HFFc6 (cell line): ENCODE data around the gene MBNL2. TPM values are rescaled to one million over a fixed set of nuclear protein-coding genes. Genes with fewer than 3 reads are reported as not detected.

Experiments used
- DNase-seq: peaks from one replicate; pipeline ENCODE4 v3.0.0-alpha.2; 2018
- H3K27ac Mint-ChIP-seq: 2 replicates; pipeline ENCODE4 v1.8.0; 2020; ENCODE audit warnings: mild to moderate bottlenecking, mixed read lengths
- H3K27me3 Mint-ChIP-seq: 2 replicates; pipeline ENCODE4 v1.8.0; 2021; ENCODE audit warnings: mild to moderate bottlenecking, moderate library complexity, mixed read lengths; ENCODE audit not compliant: insufficient read depth
- H3K36me3 Mint-ChIP-seq: 2 replicates; pipeline ENCODE4 v1.8.0; 2021; ENCODE audit warnings: low read depth, mixed read lengths
- H3K4me1 Mint-ChIP-seq: 2 replicates; pipeline ENCODE4 v1.8.0; 2020; ENCODE audit warnings: low read depth, mixed read lengths
- H3K4me3 Mint-ChIP-seq: 2 replicates; pipeline ENCODE4 v1.8.0; 2020; ENCODE audit warnings: mild to moderate bottlenecking, moderate library complexity, mixed read lengths
- H3K9me3 Mint-ChIP-seq: 2 replicates; pipeline ENCODE4 v1.8.0; 2020; ENCODE audit warnings: mild to moderate bottlenecking, mixed read lengths
- total RNA-seq, 6 experiments: library from RNA; stranded (reverse); fragmentation: NEBNext Ultra II Directional; extraction: Animal tissue kit (Norgen Biotek cat#: 25700); gene quantifications; 2 replicates in 1 of 6; 3 replicates in 5 of 6; pipeline ENCODE4 v1.2.3, GENCODE V29; 2021
- TF ChIP-seq, protein P1 (sequence below): fragments of 200-600 bp; sonication (generic); IDR thresholded peaks from 2 replicates; pipeline ENCODE4 v1.5.0; 2021; ENCODE audit warnings: antibody characterized with exemption, mild to moderate bottlenecking

MBNL2 gene
- total RNA-seq, 6 experiments from 2014 or later, result 78.5 to 138 (median 99.8) TPM

DNA sequence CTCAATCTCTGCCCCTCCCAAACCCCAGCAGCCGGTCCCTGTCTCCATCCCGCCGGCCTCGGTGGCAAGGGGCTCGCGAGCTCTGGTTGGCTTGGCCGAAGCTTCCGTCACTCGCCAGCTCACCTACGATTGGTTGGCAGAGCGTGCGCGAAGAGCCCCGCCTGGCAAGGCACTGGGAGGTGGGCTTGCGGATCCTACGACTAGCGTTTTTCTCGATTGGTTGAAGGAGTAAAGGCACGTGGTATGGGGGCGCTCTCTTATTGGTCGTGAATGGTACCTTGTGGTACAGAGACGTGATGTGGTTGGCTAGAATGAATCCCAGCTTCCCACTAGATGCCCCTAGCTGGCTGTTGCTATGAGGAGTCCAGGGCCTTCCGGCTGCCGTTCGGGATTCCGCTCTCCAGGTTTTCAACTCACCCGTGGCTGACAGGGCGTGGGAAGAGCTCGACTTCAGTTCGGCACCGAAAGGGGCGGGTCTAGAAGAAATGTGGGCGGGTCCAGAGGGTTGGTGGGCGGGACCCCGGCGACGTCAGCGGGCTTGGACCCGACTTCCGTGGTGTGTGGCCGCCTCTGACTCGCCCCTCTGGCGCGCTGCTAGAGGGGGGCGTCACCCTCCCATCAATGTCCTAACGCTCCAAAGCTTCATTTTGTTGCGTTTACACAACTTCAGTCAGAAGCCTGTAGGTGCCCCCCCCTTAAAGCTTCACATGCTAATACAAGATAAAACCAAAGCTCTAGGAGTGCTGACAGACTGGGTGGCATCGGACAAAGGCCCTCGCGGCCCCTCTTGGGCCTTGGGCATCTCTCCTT lies 211.0 kb downstream of the MBNL2 start:
- DNase-seq, result peak; percentile 100
- TF ChIP-seq, protein P1, sequence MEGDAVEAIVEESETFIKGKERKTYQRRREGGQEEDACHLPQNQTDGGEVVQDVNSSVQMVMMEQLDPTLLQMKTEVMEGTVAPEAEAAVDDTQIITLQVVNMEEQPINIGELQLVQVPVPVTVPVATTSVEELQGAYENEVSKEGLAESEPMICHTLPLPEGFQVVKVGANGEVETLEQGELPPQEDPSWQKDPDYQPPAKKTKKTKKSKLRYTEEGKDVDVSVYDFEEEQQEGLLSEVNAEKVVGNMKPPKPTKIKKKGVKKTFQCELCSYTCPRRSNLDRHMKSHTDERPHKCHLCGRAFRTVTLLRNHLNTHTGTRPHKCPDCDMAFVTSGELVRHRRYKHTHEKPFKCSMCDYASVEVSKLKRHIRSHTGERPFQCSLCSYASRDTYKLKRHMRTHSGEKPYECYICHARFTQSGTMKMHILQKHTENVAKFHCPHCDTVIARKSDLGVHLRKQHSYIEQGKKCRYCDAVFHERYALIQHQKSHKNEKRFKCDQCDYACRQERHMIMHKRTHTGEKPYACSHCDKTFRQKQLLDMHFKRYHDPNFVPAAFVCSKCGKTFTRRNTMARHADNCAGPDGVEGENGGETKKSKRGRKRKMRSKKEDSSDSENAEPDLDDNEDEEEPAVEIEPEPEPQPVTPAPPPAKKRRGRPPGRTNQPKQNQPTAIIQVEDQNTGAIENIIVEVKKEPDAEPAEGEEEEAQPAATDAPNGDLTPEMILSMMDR, result no peak
- Mint-ChIP-seq H3K27ac (peak overlapping the region; percentile 100), H3K9me3 (no peaks in the 10 kb centered on the region), H3K36me3 (no peaks in the 10 kb centered on the region), H3K4me3 (peak overlapping the region; percentile 96), H3K27me3 (peaks cover 2% of the 10 kb centered on the region; the same call in 1 of the 2 replicates), H3K4me1 (peaks cover 46% of the 10 kb centered on the region)

DNA sequence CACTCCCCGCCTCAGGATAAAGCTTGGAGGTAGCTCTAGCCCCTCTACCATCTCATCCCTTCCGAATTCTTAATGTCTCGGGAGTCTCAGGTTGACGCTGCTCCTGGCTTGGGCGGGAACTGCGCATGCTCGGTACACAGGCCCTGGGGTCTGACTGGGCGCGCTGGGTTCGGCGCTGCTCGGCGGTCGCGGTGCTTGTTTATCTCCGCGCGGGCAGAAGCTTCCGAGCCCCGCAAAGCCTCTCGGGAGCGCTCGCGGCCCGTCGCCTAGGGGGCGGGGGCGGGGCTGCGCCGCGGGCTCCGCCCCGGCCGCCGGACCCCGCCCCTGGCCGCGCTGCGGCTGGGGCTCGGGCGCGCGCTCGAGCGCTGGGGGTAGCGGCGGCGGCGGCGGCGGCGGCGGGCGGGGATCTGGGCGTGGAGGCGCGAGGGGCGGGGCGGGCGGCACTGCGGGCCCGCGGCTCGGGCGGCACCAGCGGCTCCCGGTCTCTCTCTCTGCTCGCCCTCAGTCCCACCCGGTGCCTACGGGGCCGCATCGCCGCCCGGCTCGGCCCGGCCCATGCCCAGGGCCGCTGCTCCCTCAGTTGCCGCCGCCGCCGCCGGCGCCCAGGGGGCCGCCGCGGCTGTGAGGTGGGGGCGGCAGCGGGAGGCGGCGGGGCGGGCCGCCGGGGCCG lies 211.7 kb downstream of the MBNL2 start, which contains the start of gene RAP2A:
RAP2A (plus strand) TSS at position 443 of the 670 bp plus-strand sequence. CDS start 302 bp downstream, outside the sequence.
- TF ChIP-seq, protein P1, result no peak
- no peaks in the 10 kb centered on the region for H3K9me3 Mint-ChIP-seq
- H3K27ac Mint-ChIP-seq, result peak within 1 kb of the TSS; percentile 100
- DNase-seq, result peak; percentile 84
- peaks cover 46% of the 10 kb centered on the region for H3K4me1 Mint-ChIP-seq
- H3K36me3 Mint-ChIP-seq, result no peaks in the 10 kb centered on the region
- peaks cover 2% of the 10 kb centered on the region; the same call in 1 of the 2 replicates for H3K27me3 Mint-ChIP-seq
- H3K4me3 Mint-ChIP-seq, result peak within 1 kb of the TSS; percentile 99

DNA sequence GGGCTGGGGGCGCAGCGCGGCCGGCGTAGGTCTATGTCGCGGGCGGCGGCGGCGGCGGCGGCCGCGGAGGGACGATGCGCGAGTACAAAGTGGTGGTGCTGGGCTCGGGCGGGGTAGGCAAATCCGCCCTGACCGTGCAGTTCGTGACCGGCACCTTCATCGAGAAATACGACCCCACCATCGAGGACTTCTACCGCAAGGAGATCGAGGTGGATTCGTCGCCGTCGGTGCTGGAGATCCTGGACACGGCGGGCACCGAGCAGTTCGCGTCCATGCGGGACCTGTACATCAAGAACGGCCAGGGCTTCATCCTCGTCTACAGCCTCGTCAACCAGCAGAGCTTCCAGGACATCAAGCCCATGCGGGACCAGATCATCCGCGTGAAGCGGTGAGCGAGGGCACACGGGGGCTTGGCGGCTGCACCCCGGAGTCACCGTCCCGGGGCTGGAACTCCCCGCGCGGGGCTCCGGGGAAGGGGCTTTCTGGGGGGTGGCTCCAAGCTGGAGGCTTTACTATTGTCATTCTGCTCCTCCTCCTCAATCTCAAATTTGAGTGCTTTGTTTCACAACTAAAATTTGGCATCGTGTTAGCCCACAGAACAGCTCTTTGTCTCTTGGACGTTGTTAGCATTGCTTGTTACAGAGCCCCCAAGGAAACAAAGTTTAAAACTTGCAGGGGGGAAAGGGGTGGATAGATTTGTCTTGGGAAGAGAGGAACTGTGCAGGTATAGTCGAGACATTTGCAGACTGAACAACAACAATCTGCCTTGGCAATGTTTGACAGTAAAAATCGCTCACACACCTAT lies 212.5 kb downstream of the MBNL2 start:
- peak; percentile 25 for DNase-seq
- no peaks in the 10 kb centered on the region for H3K9me3 Mint-ChIP-seq
- peaks cover 43% of the 10 kb centered on the region for H3K4me1 Mint-ChIP-seq
- H3K36me3 Mint-ChIP-seq, result no peaks in the 10 kb centered on the region
- peak overlapping the region; percentile 81 for H3K27ac Mint-ChIP-seq
- peak overlapping the region; percentile 99 for H3K4me3 Mint-ChIP-seq
- TF ChIP-seq, protein P1, result no peak
- H3K27me3 Mint-ChIP-seq, result peaks cover 2% of the 10 kb centered on the region; the same call in 1 of the 2 replicates

DNA sequence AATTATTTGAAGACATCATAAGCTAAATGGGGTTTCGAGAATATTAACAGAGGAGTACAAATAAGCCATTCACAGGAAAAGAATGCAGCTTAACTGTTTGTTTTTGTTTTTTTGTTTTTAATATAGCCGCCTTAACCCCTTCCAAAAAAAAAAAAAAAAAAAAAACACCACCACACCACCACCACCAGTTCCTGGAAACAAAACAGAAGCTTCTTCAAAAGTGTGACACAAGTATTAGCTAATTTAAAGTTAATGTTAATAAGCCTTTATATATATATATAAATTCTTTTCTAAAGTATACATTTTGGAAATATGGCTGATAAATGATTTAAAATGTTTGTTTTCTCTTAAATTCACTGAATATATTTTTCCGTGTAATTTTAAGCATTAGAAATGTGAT lies 213.2 kb downstream of the MBNL2 start:
- H3K4me1 Mint-ChIP-seq, result peaks cover 36% of the 10 kb centered on the region

More for the DNA sequence above, 213.2 kb downstream of the MBNL2 start:
- H3K27ac Mint-ChIP-seq, result no peak overlapping the region
- peak overlapping the region; percentile 99 for H3K4me3 Mint-ChIP-seq
- H3K9me3 Mint-ChIP-seq, result no peaks in the 10 kb centered on the region
- H3K27me3 Mint-ChIP-seq, result peaks cover 2% of the 10 kb centered on the region; the same call in 1 of the 2 replicates
- DNase-seq, result no peak
- TF ChIP-seq, protein P1, result no peak
- no peaks in the 10 kb centered on the region for H3K36me3 Mint-ChIP-seq
